Fibroblast of villous mesenchyme (primary cell): Measurements from ENCODE around the gene GBP5. TPM values are rescaled to one million over a fixed set of nuclear protein-coding genes. Genes with fewer than 3 reads are reported as not detected.
"Not testable (repeated sequence)": the region's sequence is repeated elsewhere in the genome, so short reads cannot be mapped to it uniquely, and the experiment has no call there.

ENCODE experiments used
- DNase-seq: peaks from one replicate; pipeline ENCODE4 v3.0.0-alpha.2; 2010; ENCODE audit warnings: low read depth
- H3K4me3 ChIP-seq: 2 replicates; pipeline ENCODE4 v1.5.1; 2011; ENCODE audit warnings: low read depth, mild to moderate bottlenecking, low read length
- CTCF ChIP-seq: IDR thresholded peaks from 2 replicates; pipeline ENCODE4 v1.5.1; 2012; ENCODE audit warnings: low read depth, mild to moderate bottlenecking, low read length; ENCODE audit not compliant: insufficient read depth
- total RNA-seq: library from RNA; depleted of rRNA; stranded (reverse); fragments of >200 nt; gene quantifications from 2 replicates; pipeline ENCODE4 v1.2.3, GENCODE V29; 2012

Gene GBP5
- total RNA-seq, 1 donor: under 0.01 TPM

GRCh38 chr1:89306273-89306672 lies 33.6 kb upstream of the GBP5 start:
- no peak for TF ChIP-seq CTCF
- no peak overlapping the region for H3K4me3 ChIP-seq
- no peak for DNase-seq

- TF ChIP-seq CTCF: no peak
- DNase-seq: no peak
- no peak overlapping the region for H3K4me3 ChIP-seq
These were observed 32.8 kb upstream of the GBP5 start for GRCh38 chr1:89305493-89305892.

- DNase-seq: no peak
- no peak for TF ChIP-seq CTCF
- H3K4me3 ChIP-seq: no peak overlapping the region
These were observed 32.0 kb upstream of the GBP5 start for GRCh38 chr1:89304572-89305230.

- no peak overlapping the region for H3K4me3 ChIP-seq
- DNase-seq: no peak
- no peak for TF ChIP-seq CTCF
These were observed 30.2 kb upstream of the GBP5 start for GRCh38 chr1:89302697-89303332.

- H3K4me3 ChIP-seq, DNase-seq: not testable (repeated sequence)
These were observed 27.2 kb upstream of the GBP5 start for GRCh38 chr1:89299739-89300463.

- TF ChIP-seq CTCF: no peak
- H3K4me3 ChIP-seq: no peak overlapping the region
- no peak for DNase-seq
These were observed 25.8 kb upstream of the GBP5 start for GRCh38 chr1:89298461-89298860.

GRCh38 chr1:89295187-89295586 lies 22.5 kb upstream of the GBP5 start:
- DNase-seq: no peak
- TF ChIP-seq CTCF: no peak
- no peak overlapping the region for H3K4me3 ChIP-seq
